ENCODE data around the gene CORO2B.

GRCh38 chr15:68650901-68651709, 72.3 kb downstream of the CORO2B start:
- TF ChIP-seq CTCF (conservative IDR thresholded peaks at IDR 0.05): peak; percentile 66
- no peak for TF ChIP-seq EZH2 (IDR thresholded peaks at IDR 0.05; ENCODE audit: low read depth)

Measured in PC-9 (cell line).